ENCODE data around the gene IFT20. TPM values are rescaled to one million over a fixed set of nuclear protein-coding genes. Genes with fewer than 3 reads are reported as not detected.
A peak's percentile ranks its signal among the peaks of the same experiment; 100 is the strongest.

Gene IFT20
- total and polyA plus RNA-seq, 9 of the 15 experiments (the other 6 are each of a cell fraction or from before 2014, with no cell fraction given): 11.2 to 38.6 (median 20.1) TPM

- in situ Hi-C loops (cut with MboI) (no loop called here), intact Hi-C loops (cut with micrococcal nuclease) (no loop called here)
- Histone ChIP-seq H3K79me2 (ENCODE audit: control insufficient read depth, insufficient read depth, low read length) (no peaks in the 10 kb centered on the region), H4K20me1 (replicated peaks; ENCODE audit: control insufficient read depth, insufficient read depth, low read length) (peaks cover 14% of the 10 kb centered on the region), H3K9me3 (replicated peaks; ENCODE audit: control insufficient read depth, insufficient read depth, low read depth, low read length) (no peaks in the 10 kb centered on the region), H3K9ac (ENCODE audit: insufficient read depth in 1 of 2, low read depth in 2 of 2, low read length in 2 of 2) (peak within 1 kb of the TSS in 1 of 2 experiments; percentile 81; a peak in 2 of 4 replicates), H2AFZ (ENCODE audit: low read depth, low read length) (peak within 1 kb of the TSS; percentile 11; the same call in 1 of the 2 replicates), H3K4me2 (ENCODE audit: insufficient read depth, low read length) (peak within 1 kb of the TSS; percentile 4), H3K4me3 (peak within 1 kb of the TSS; percentile 29; the same call in 1 of the 2 replicates), H3K27ac (ENCODE audit: extremely low read depth, low read depth, low read length) (no peak within 1 kb of the TSS), H3K4me1 (replicated peaks in 1 of 2; ENCODE audit: control insufficient read depth in 2 of 2, insufficient read depth in 2 of 2, low read length in 2 of 2) (peaks cover 16 to 38% of the 10 kb centered on the region in 2 experiments), H3K27me3 (ENCODE audit: control insufficient read depth in 2 of 2, insufficient read depth in 2 of 2, low read length in 2 of 2) (peaks cover 0 to 4% of the 10 kb centered on the region in 2 experiments; a peak in 1 of 5 replicates), H3K36me3 (ENCODE audit: control insufficient read depth, insufficient read depth, low read length) (no peaks in the 10 kb centered on the region), H3K9me1 (ENCODE audit: control insufficient read depth, insufficient read depth, low read length) (peaks cover 5% of the 10 kb centered on the region)
- DNase-seq (ENCODE audit: extremely low read depth in 1 of 4, low spot score in 3 of 4) (peak; percentile 64 to 81 (median 68)), FAIRE-seq (peak; percentile 96), ATAC-seq (peak; percentile 34)
- 13% methylated on average over 8 of the region's 8 CpGs for WGBS (ENCODE audit: insufficient coverage, low coverage, missing lambda C conversion rate)
- BruUV-seq (replicated peaks): no TSS peak
- POLR2A ChIA-PET: interaction anchor here (0.5 to 3.4 kb wide), 6 partner anchors 9 to 410 kb away, joined by 3 to 31 read pairs (median 4); partner anchors contain the start of genes POLDIP2 and TNFAIP1
- CTCF ChIA-PET (ENCODE audit: low intra/inter-chr PET ratio): no interaction called here
- TF ChIP-seq TRIM28 (IDR thresholded peaks at IDR 0.05): no peak
- no peak for TF ChIP-seq HDGF (IDR thresholded peaks at IDR 0.05)
- no peak for TF ChIP-seq ZNF707 (CRISPR knock-in tag; conservative IDR thresholded peaks at IDR 0.05)
- no peak for TF ChIP-seq MBD1 (CRISPR knock-in tag; IDR thresholded peaks at IDR 0.05)
- TF ChIP-seq RERE (CRISPR knock-in tag; IDR thresholded peaks at IDR 0.05; ENCODE audit: borderline replicate concordance): no peak
- no peak for TF ChIP-seq LEF1 (IDR thresholded peaks at IDR 0.05)
- no peak for TF ChIP-seq ZNF699 (CRISPR knock-in tag; IDR thresholded peaks at IDR 0.05; ENCODE audit: insufficient replicate concordance)
- no peak for TF ChIP-seq ZNF124 (CRISPR knock-in tag; IDR thresholded peaks at IDR 0.05)
- no peak for TF ChIP-seq PYGO2 (tag; IDR thresholded peaks at IDR 0.05)
- peak; percentile 31; the same call in 1 of the 2 replicates for TF ChIP-seq CXXC5 (CRISPR knock-in tag; IDR thresholded peaks at IDR 0.05)
- no peak for TF ChIP-seq FOXK1 (CRISPR knock-in tag; IDR thresholded peaks at IDR 0.05; ENCODE audit: borderline replicate concordance)
- TF ChIP-seq MEF2D (tag; conservative IDR thresholded peaks at IDR 0.05; ENCODE audit: low read depth): no peak
- TF ChIP-seq ZBTB17 (CRISPR knock-in tag; IDR thresholded peaks at IDR 0.05): no peak
- no peak for TF ChIP-seq HOMEZ (CRISPR knock-in tag; IDR thresholded peaks at IDR 0.05)
These were observed 34.9 kb upstream of the IFT20 start, which contains the start of gene VTN for GRCh38 chr17:28370035-28370743. Gene VTN (minus strand): TSS chr17:28370307. CDS start chr17:28370203, 104 bp downstream.

Data from K562 (cell line).